GM18519 (cell line): ENCODE results near the gene DNAJB12.
"Not testable (repeated sequence)": the region's sequence is repeated elsewhere in the genome, so short reads cannot be mapped to it uniquely, and the experiment has no call there.

Experiments used
- ATAC-seq: cut with Tn5 transposase; IDR thresholded peaks from one replicate; pipeline ENCODE4 v1.9.1; 2021; ENCODE audit warnings: mild to moderate bottlenecking, moderate library complexity; ENCODE audit not compliant: unreplicated experiment, low FRiP score

Gene DNAJB12

GRCh38 chr10:72332423-72333111 lies 22.2 kb downstream of the DNAJB12 start:
- ATAC-seq = no peak

- no peak for ATAC-seq
These were observed 22.9 kb downstream of the DNAJB12 start for GRCh38 chr10:72331575-72332422.

- no peak for ATAC-seq
These were observed 24.7 kb downstream of the DNAJB12 start for GRCh38 chr10:72330069-72330426.

GRCh38 chr10:72329290-72330068 lies 25.2 kb downstream of the DNAJB12 start:
- ATAC-seq = no peak

- ATAC-seq = no peak
These were observed 25.9 kb downstream of the DNAJB12 start for GRCh38 chr10:72328829-72329204.

DNA sequence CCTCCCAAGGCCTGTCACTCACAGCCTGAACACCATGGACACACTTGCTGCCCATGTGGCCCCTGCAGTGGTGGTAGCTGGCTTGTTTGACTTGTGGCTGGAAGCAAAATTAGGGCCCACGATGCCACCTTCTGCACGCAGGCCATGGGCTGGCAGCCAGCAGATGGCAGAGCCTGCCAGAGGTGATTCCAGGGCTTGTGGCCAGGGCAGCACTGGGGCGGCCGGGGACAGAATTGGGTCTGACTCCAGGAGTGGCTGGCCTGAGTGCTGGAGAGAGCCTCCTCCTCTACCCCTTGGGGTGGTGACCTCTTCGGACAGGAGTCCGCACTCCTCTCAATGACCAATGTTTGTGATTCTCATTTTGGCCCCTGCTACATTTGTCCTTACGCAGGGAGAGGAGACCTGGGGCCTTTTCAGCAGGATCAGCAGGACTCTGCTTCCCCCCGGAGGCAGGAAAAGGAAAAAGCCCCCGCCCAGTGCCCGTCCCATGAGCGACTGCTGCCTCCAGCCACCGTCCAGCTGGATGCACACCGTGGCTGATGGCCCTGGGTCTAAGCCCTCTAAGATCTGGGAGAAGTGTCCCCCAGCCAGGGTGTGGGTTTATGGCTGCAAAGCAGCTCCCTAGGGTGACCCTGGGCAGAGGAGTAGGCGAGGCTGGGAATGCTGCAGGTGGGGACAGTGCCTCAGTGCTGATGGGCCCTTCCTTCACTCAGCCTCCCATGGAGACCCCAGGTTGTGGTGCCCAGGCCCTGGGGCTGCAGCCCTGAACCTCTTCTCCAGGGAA lies 26.5 kb downstream of the DNAJB12 start:
- no peak for ATAC-seq

- not testable (repeated sequence) for ATAC-seq
These were observed 27.8 kb downstream of the DNAJB12 start for GRCh38 chr10:72326665-72327603.

- not testable (repeated sequence) for ATAC-seq
These were observed 29.2 kb downstream of the DNAJB12 start for GRCh38 chr10:72325243-72326175.

DNA sequence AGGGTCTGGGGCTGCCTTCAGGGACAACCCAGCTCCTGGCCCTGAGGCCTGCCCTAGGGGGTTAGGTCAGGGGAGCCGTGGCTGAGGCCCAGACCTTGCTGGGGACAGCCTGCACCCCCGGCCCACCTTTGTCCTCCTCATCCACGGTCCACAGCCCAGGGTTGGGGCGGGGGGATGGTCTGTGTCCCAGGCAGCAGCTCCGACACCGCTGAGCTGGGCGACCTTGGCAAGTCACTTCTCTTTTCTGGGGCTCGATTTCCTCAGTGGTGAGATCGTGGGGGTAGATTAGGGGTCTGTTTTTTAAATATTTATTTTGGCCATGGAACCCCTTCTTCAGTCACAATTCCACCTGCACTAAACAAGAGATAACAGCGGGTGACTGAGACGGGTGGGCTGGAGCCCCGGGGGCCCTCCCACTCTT lies 30.9 kb downstream of the DNAJB12 start:
- no peak for ATAC-seq

DNA sequence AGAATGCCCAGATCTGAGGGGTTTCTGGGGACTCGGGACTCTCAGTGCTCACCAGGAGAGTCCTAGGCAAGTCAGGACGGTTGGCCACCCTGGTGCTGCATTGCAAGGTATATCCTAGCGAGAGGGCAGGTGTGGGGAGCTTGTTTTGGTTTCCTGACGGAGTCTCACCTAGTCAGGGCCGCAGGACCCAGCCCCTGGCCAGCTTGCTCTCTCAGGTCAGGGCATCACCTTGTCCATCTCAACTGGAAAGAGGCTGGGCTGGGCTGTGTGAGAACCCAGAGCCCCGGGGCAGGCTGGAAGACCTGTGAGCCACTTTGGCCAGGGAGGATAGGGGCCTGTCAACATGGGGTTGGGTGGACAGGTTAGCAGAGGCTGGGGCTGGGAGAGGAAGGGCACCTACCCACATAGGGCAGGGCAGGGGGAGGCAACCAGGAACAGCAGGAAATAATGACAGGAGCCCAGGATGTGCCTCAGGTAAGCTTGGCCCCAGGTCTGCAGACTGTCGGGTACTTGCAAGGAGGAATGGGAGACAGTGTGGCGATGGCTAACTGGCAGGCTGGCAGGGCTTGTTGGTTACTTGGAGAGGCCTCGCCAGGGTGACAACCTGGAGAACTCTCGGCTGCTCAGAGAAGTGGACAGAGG lies 31.5 kb downstream of the DNAJB12 start:
- no peak for ATAC-seq

- ATAC-seq = no peak
These were observed 32.2 kb downstream of the DNAJB12 start for GRCh38 chr10:72322280-72323058.

GRCh38 chr10:72322030-72322279 lies 32.8 kb downstream of the DNAJB12 start:
- ATAC-seq = no peak

DNA sequence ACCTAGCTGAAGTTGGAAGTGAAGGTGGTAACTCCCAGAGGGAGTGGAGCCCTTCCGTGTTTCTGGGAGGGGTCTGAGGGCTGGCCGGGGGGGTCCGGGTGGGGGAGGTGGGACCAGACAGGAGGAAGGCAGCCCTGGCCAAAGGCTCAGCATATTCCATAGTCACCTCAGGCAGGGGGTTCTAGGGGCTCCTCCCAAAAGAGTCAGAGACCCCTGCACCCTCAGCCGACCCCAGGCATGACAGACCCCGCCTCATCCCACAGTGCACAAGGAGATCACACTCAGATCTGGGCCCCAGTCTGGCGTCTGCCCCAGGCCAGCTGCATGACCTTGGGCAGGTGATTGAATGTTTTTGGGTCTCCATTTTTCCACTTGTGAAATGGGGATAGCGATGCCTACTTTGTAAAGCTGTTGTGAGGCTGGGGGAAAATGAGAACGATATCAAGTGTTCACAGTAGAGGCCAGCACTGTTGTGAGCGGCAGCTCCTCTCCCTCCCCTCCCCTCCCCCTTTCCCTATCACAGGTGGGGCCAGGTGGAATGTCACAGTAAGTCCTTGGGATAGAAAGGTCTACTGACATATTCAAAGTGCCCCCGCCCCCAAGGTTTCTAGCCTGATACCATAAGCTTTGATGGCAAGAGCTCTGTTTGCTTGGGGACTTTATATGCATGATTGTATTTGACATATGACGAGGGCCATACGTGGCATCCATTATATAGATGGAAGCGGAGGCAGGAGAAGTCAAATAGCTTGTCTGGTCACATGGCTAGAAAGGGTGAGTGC lies 33.3 kb downstream of the DNAJB12 start:
- no peak for ATAC-seq

GRCh38 chr10:72320676-72321247 lies 34.0 kb downstream of the DNAJB12 start:
- no peak for ATAC-seq

- peak; percentile 56 for ATAC-seq
These were observed 35.1 kb downstream of the DNAJB12 start for GRCh38 chr10:72319416-72320254.
